ENCODE measurements around the gene LYPD6B.

DNA sequence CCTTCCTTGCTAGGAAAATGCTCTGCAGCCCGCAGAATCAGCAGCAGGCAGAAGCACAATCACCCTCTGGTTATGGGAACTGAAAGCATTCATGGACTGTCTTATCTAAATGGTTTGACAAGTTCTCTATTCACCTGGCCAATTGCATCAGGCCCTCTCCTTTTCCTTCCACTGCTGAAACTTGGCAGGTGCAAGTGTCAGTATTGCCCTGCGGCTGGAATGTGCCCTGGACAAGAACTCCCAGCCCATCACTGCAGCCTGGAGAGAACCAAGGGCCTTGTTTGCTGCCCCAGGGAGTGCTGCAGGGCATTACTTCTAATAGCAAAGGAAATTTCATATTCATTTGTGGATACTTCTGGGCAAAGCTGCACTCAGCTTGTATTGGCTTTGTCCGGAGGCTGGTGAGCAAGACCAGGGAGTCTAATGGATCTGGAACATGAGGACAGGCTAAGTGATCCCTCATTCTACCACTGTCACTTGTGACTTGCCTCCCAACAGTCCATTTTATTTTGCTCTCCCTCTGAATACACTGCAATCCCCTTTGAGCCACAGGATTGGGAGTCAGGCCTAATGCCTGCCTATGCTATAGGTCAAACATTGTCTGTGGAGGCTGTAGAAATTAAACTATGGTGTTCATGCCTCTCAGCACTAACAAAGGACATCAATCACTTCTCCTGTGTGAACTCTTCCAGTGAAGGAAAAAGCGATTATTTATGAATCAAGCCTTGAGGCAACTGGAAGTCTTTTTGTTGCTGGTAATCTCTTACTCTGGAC is 116.9 kb downstream of the LYPD6B start:
- TF ChIP-seq, protein P1, sequence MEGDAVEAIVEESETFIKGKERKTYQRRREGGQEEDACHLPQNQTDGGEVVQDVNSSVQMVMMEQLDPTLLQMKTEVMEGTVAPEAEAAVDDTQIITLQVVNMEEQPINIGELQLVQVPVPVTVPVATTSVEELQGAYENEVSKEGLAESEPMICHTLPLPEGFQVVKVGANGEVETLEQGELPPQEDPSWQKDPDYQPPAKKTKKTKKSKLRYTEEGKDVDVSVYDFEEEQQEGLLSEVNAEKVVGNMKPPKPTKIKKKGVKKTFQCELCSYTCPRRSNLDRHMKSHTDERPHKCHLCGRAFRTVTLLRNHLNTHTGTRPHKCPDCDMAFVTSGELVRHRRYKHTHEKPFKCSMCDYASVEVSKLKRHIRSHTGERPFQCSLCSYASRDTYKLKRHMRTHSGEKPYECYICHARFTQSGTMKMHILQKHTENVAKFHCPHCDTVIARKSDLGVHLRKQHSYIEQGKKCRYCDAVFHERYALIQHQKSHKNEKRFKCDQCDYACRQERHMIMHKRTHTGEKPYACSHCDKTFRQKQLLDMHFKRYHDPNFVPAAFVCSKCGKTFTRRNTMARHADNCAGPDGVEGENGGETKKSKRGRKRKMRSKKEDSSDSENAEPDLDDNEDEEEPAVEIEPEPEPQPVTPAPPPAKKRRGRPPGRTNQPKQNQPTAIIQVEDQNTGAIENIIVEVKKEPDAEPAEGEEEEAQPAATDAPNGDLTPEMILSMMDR (conservative IDR thresholded peaks at IDR 0.05; ENCODE audit: low read length) = no peak
- no peak for TF ChIP-seq EZH2phosphoT487 (IDR thresholded peaks at IDR 0.05; ENCODE audit: borderline replicate concordance, low read depth, low read length)
